Measurements from ENCODE around the gene PTPRM. TPM values are rescaled to one million over a fixed set of nuclear protein-coding genes. Genes with fewer than 3 reads are reported as not detected.

The PTPRM gene
- polyA plus RNA-seq, 3 donors, result 89.6 to 94.8 (median 92.6) TPM

- no peak for DNase-seq (ENCODE audit: extremely low read depth in 1 of 11, low read depth in 9 of 11, low spot score in 4 of 11)
Measured at GRCh38 chr18:7559709-7560319, 7.3 kb upstream of the PTPRM start.

GRCh38 chr18:7561909-7562460 is 5.1 kb upstream of the PTPRM start:
- no peak for DNase-seq (ENCODE audit: extremely low read depth in 1 of 11, low read depth in 9 of 11, low spot score in 4 of 11)

GRCh38 chr18:7562491-7562890 is 4.6 kb upstream of the PTPRM start:
- no peak for DNase-seq (ENCODE audit: extremely low read depth in 1 of 11, low read depth in 9 of 11, low spot score in 4 of 11)

GRCh38 chr18:7565677-7566076 is 1.4 kb upstream of the PTPRM start:
- no peak for DNase-seq (ENCODE audit: extremely low read depth in 1 of 11, low read depth in 9 of 11, low spot score in 4 of 11)

DNA sequence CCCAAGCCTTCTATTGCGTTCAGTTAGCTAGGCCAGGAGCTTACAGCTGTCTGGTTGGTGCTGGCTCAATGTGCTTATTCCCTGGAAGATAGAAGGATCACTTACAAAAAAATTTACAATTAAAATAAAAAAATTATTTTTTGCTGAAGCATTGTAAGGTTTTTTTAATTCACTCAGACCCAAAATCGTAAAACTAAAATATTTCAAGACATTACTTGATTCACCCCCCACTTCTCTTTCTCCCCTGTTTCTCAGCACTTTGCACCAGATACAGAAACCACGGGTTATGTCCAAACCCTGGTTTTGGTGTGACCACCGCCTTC is 911 bp upstream of the PTPRM start:
- peak in 1 of 11 donors; percentile 13 for DNase-seq (ENCODE audit: extremely low read depth in 1 of 11, low read depth in 9 of 11, low spot score in 4 of 11)

DNA sequence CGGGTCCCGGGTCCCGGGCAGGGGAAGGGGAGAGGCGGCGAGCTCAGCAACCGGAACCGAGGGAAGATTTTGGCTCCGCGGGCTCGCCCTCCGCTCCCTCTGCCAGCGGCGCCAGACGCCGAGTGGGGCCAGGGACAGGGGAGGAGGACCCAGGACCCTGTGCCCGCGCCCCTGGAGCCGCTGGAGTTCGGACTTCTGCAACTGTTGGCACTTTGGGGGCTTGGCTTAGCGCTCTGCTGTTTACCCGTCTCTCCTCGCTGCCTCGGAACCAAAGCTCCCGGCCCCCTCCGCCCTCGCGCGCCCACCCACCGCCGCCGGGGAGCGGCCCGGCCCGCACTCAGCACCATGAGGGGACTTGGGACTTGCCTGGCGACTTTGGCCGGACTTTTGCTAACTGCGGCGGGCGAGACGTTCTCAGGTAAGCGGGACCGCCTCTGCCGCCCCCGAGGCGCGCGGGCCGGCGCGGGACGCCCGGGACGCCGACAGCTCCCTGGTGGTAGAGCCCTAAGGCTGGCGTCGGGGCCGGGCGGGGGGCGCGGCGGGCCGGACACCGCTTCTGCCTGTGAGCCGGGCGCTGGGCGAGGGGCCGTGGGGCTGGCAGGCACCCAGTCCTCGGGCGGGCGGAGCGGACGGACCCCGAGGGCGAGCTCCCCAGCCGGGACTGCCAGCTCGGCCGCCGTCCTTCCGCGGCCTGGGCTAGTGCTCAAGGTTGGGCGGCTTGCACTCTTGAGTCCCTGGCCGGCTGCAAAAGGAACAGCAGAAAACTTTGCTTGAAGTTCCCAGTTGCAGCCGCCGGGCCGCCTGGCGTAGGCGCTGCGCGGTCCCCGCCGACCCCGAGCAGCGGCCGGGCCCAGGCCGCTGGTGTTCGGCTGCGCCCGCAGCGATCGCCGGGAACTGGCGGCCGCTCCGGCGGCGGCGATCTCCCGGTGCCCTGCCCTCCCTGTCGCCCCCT is 634 bp downstream of the PTPRM start:
- peak in 6 of 11 donors; percentile 36 to 64 (median 48) for DNase-seq (ENCODE audit: extremely low read depth in 1 of 11, low read depth in 9 of 11, low spot score in 4 of 11)

- DNase-seq (ENCODE audit: extremely low read depth in 1 of 11, low read depth in 9 of 11, low spot score in 4 of 11), result peak in 7 of 11 donors; percentile 47 to 72 (median 63)
Measured at GRCh38 chr18:7568426-7568825, 1.3 kb downstream of the PTPRM start.

- DNase-seq (ENCODE audit: extremely low read depth in 1 of 11, low read depth in 9 of 11, low spot score in 4 of 11), result no peak
Measured at GRCh38 chr18:7571626-7572025, 4.5 kb downstream of the PTPRM start.

DNA sequence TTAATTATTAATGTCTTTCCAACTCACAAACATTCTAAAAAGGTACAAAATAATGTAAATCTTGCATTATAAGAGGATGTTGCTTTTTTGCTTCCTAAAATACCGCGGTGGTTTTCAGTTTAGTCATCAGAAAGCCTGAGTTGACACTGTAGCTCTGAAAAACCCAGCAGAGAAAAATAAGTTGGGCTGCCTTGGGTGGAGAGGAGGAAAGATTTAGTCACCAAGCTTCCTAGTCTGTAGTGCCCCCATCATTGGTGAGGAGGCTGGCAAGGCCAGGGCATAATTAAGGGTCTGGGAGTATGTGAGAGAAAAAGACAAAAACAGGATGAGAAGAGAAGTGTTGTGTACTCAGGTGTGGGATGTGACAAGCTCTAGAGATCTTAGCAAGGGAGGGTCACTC is 5.7 kb downstream of the PTPRM start:
- DNase-seq (ENCODE audit: extremely low read depth in 1 of 11, low read depth in 9 of 11, low spot score in 4 of 11), result no peak

DNA sequence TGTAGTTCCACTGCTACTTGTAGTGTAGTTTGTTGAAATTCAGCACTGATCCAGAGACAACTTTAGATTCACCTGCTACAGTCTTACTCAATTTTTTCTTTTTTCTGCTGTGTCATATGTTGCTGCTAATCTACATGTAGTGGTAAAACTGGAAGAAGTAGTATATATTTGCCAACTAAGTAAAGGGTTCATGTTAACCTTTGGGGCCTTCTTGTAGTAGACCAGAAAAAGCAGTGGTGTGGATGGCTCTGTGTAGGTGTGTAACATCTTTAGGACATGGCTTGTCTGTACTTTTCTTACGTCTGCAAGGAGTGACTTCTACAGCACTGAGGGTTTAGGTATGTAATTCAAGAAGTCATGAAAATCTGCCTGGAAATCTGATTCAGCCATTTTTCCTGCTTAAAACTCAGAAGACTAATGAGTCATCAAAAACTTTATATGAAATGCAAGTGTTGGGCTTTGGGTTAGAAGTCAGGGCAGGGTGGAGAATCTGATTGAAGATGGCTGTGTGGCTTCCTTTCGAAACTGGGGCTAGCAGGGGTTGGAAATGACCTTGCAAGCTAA is 8.4 kb downstream of the PTPRM start:
- DNase-seq (ENCODE audit: extremely low read depth in 1 of 11, low read depth in 9 of 11, low spot score in 4 of 11), result no peak

DNA sequence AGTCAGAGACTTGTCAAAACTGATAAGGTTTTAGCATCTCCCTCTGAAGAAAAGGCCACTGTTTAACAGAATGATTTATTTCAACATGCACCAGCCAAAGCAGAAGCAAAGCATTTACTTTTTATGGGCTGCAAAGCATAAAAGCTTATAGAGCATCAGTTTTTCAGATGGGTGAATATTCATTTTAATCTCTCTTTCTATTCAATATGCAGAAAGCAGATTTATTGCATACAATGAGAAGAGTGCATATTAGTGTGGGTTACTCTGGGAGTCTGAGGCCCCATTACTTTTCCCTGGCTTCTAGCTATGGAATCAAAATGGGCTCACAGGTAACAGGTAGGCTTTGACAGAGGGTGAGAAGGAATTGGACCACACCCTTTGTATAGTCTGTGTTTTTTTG is 9.0 kb downstream of the PTPRM start:
- DNase-seq (ENCODE audit: extremely low read depth in 1 of 11, low read depth in 9 of 11, low spot score in 4 of 11), result no peak

DNA sequence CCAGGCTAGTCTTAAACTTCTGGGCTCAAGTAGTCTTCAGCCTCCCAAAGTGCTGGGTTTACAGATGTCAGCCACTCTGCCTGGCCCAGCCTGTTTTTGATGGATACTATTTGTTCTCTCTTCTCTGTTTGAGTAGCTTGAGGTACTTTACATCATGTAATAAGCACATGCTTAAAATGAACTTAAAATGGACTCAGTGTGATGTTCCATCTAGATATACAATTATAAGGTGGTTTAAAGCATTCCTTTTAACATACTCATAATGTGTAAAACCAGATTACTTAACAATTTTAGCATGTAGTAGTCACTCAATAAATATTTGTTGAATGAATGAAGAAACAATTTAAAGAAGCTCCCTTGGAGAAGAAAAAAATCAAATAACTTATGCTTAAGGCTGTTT is 9.6 kb downstream of the PTPRM start:
- DNase-seq (ENCODE audit: extremely low read depth in 1 of 11, low read depth in 9 of 11, low spot score in 4 of 11), result no peak

DNA sequence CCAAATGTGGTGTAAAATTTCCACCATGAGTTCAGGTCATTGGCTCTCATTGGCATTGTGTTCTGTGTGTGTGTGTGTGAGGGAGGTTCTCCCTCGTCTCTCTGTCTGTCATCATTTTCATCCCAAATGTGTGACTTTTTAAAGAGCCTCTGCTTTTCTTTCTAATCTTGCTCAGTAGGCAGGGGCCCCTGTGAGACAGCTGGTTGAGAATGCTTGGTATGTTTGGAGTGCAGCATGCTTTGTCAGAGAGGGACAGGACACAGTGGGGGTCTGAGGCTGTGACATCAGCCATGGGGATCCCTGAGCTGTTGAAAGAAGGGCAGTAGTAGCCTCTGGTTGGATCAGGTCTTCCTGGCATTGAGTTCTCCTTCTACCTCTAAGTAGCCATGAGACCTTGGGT is 10.6 kb downstream of the PTPRM start:
- no peak for DNase-seq (ENCODE audit: extremely low read depth in 1 of 11, low read depth in 9 of 11, low spot score in 4 of 11)

- DNase-seq (ENCODE audit: extremely low read depth in 1 of 11, low read depth in 9 of 11, low spot score in 4 of 11), result no peak
Measured at GRCh38 chr18:7579176-7579917, 12.2 kb downstream of the PTPRM start.

DNA sequence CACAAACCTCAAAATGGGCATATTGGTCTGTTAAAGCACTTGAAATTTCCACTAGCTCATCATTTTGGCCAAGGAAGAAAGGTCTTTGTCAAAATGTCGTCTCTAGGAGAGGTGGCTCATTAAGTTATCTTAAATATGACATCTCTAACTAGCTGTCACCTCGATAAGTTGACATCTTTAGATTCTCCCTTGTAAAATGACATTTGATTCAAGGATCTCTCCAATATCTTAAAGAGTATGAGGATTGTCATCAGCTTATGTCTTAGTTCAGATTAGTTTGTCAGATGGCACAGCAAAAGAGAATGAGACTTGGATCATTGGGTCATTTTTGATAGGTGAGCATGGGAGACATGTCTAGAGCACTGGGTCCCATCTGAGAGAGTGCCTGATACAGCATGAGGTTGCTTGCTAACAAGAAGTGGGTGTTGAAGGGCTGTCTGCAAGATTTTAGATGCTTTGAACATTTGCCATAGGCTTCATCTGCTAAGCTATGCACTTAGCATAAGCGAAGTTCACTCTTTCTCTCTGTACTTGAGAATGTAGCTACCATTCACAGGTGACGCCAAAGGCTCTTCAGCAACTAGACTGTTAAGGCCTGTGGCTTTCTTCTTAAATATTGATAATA is 12.9 kb downstream of the PTPRM start:
- DNase-seq (ENCODE audit: extremely low read depth in 1 of 11, low read depth in 9 of 11, low spot score in 4 of 11), result no peak

- no peak for DNase-seq (ENCODE audit: extremely low read depth in 1 of 11, low read depth in 9 of 11, low spot score in 4 of 11)
Measured at GRCh38 chr18:7584646-7585275, 17.6 kb downstream of the PTPRM start.

DNA sequence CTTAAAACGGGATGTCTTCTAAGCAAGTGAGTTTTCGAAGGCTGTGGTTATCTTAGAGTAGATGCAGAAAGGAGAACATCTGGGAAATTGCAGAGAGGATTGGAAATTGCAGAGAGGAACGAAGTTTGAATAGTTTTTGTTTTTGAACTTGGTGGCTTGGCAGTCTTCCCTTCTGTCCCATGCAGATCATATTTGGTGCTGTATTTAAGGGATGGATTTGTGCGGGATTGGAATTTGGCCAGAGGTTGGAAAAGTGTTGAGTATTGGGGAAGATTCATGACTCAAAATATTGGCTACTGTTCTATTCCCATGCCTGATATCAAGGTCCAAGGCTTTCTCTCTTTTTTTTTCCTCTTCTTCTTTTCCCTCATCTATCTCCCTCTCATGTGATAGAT is 18.2 kb downstream of the PTPRM start:
- DNase-seq (ENCODE audit: extremely low read depth in 1 of 11, low read depth in 9 of 11, low spot score in 4 of 11), result no peak

- DNase-seq (ENCODE audit: extremely low read depth in 1 of 11, low read depth in 9 of 11, low spot score in 4 of 11), result no peak
Measured at GRCh38 chr18:7586379-7586778, 19.3 kb downstream of the PTPRM start.

All from renal cortex interstitium (tissue), 11 donors.